Gastroesophageal sphincter (tissue), 4 donors: ENCODE measurements around the gene TAGLN. TPM values are rescaled to one million over a fixed set of nuclear protein-coding genes. Genes with fewer than 3 reads are reported as not detected.

ENCODE experiments used
- ATAC-seq: fragments of 150-250 bp; one replicate; pipeline ENCODE4 v1.9.1; 2016; ENCODE audit warnings: mild to moderate bottlenecking, moderate library complexity
- H3K27ac ChIP-seq, 4 donors: fragments of 200-600 bp; sonication (generic) in 3 of 4; 1 replicate in 3 of 4; 2 replicates in 1 of 4; pipeline ENCODE4 v1.5.1; 2016 to 2019
- H3K27me3 ChIP-seq: fragments of 200-600 bp; sonication (generic); one replicate; pipeline ENCODE4 v1.5.1; 2019
- H3K36me3 ChIP-seq, 2 donors: fragments of 200-600 bp; sonication (generic); one replicate each; pipeline ENCODE4 v1.5.1; 2019; ENCODE audit warnings: control low read depth in 1 of 2
- H3K4me1 ChIP-seq, 3 donors: fragments of 200-600 bp; sonication (generic); 1 replicate in 2 of 3; 2 replicates in 1 of 3; pipeline ENCODE4 v1.5.1; 2016 to 2019; ENCODE audit warnings: control low read depth in 2 of 3
- H3K4me3 ChIP-seq, 2 donors: fragments of 200-600 bp; sonication (generic); one replicate each; pipeline ENCODE4 v1.5.1; 2019; ENCODE audit warnings: mild to moderate bottlenecking in 1 of 2, moderate library complexity in 1 of 2
- H3K9me3 ChIP-seq, 3 donors: fragments of 200-600 bp; sonication (generic); one replicate each; pipeline ENCODE4 v1.5.1; 2017 to 2019; ENCODE audit warnings: control low read depth in 2 of 3
- EP300 ChIP-seq: sonication (generic); formaldehyde crosslinking; IDR thresholded peaks from one replicate; pipeline ENCODE4 v1.6.1; 2017; ENCODE audit warnings: antibody characterized with exemption, mild to moderate bottlenecking
- POLR2A ChIP-seq, 2 donors: fragments of 450-650 bp; IDR thresholded peaks; one replicate each; pipeline ENCODE4 v1.6.1; 2017; ENCODE audit warnings: antibody characterized with exemption in 2 of 2, mild to moderate bottlenecking in 2 of 2, moderate library complexity in 1 of 2
- POLR2AphosphoS5 ChIP-seq: sonication (generic); formaldehyde crosslinking; IDR thresholded peaks from one replicate; pipeline ENCODE4 v1.6.1; 2017; ENCODE audit warnings: antibody characterized with exemption
- WGBS, 2 donors: methylation state at CpG; one replicate each; pipeline ENCODE4 v1.1.5; 2018; ENCODE audit warnings: low coverage in 1 of 2; 5-methylcytosine and 5-hydroxymethylcytosine counted together
- total RNA-seq, 4 donors: library from RNA; depleted of rRNA; stranded (reverse); fragments of >200 nt; gene quantifications; one replicate each; pipeline ENCODE4 v1.1.0, GENCODE V29; 2016
- TF ChIP-seq, protein P1 (sequence below), 4 experiments: fragments of 200-600 bp in 2 of 4; fragments of 450-650 bp in 2 of 4; sonication (generic) in 1 of 4; IDR thresholded peaks; one replicate each; pipeline ENCODE4 v1.5.1; 2017 to 2019; ENCODE audit warnings: antibody characterized with exemption in 4 of 4, mild to moderate bottlenecking in 2 of 4, moderate library complexity in 2 of 4

Gene TAGLN
- total RNA-seq, 4 donors from 2014 or later, result 10,394 to 14,194 (median 13,050) TPM

DNA sequence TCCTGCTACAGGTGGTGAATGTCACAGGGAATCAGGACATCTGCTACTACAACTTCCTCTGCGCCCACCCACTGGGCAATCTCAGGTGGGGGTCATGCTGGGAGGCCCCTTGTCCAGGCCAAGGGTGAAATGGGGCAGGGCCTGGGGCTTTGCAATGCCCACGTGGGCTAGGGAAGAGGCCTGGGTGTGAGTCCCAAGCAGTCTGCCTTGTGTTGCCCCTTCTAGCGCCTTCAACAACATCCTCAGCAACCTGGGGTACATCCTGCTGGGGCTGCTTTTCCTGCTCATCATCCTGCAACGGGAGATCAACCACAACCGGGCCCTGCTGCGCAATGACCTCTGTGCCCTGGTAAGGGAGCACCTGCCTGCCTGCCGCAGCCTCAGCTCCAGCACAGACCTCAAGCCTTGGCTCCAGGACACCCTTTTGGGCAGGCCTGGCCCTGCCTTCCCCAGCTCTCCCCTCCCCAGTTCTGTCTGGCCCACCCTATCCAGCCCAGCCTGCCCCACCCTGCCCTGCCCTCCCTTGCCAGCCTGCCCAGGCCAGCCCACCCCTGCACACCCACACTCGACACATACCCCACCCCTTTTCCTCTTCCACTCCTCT, 9.1 kb upstream of the TAGLN start:
- Histone ChIP-seq H3K4me1 (peaks cover 0 to 18% (median 0%) of the 10 kb centered on the region in 3 donors), H3K27me3 (no peaks in the 10 kb centered on the region), H3K9me3 (no peaks in the 10 kb centered on the region), H3K4me3 (no peak overlapping the region), H3K27ac (peak overlapping the region in 3 of 4 donors; percentile 9 to 52 (median 11)), H3K36me3 (peaks cover 0 to 96% of the 10 kb centered on the region in 2 donors)
- ATAC-seq, result no peak
- no CpG with 5 or more reads among the region's 8 CpGs for WGBS, 2 donors
- TF ChIP-seq POLR2A (IDR thresholded peaks at IDR 0.05) (no peak), POLR2AphosphoS5 (no peak), EP300 (no peak)
- TF ChIP-seq, protein P1, sequence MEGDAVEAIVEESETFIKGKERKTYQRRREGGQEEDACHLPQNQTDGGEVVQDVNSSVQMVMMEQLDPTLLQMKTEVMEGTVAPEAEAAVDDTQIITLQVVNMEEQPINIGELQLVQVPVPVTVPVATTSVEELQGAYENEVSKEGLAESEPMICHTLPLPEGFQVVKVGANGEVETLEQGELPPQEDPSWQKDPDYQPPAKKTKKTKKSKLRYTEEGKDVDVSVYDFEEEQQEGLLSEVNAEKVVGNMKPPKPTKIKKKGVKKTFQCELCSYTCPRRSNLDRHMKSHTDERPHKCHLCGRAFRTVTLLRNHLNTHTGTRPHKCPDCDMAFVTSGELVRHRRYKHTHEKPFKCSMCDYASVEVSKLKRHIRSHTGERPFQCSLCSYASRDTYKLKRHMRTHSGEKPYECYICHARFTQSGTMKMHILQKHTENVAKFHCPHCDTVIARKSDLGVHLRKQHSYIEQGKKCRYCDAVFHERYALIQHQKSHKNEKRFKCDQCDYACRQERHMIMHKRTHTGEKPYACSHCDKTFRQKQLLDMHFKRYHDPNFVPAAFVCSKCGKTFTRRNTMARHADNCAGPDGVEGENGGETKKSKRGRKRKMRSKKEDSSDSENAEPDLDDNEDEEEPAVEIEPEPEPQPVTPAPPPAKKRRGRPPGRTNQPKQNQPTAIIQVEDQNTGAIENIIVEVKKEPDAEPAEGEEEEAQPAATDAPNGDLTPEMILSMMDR (IDR thresholded peaks at IDR 0.05), result no peak

DNA sequence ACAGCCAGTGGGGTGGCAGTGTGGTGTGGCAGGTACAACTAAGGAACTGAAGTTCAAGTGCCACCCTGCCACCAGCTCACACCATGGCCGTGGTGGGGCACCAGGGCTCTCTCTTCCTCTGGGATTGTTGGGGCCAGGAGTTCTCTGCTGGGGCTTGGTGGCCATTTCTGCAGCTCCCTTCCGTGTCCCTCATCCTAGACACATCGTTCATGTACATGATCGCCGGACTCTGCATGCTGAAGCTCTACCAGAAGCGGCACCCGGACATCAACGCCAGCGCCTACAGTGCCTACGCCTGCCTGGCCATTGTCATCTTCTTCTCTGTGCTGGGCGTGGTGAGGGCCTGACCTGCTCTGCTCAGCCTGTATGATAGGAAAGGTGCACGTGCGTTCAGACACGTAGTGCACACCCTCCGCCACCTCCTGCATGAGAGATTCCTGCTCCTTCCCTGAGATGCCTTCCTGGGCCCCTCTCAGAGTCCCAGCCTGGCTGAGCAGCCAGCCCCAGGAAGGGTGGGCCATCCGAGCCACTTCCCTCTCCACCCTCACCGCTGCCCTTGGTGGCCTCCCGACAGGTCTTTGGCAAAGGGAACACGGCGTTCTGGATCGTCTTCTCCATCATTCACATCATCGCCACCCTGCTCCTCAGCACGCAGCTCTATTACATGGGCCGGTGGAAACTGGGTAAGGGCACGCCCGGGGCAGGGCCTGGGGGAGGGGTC, 7.3 kb upstream of the TAGLN start:
- H3K36me3 ChIP-seq, result peaks cover 0 to 94% of the 10 kb centered on the region in 2 donors
- TF ChIP-seq, protein P1 (IDR thresholded peaks at IDR 0.05), result no peak
- TF ChIP-seq POLR2A (IDR thresholded peaks at IDR 0.05) (no peak), EP300 (no peak), POLR2AphosphoS5 (no peak)
- H3K27me3 ChIP-seq, result no peaks in the 10 kb centered on the region
- no CpG with 5 or more reads among the region's 26 CpGs for WGBS, 2 donors
- H3K9me3 ChIP-seq, result no peaks in the 10 kb centered on the region
- ATAC-seq, result no peak
- H3K27ac ChIP-seq, result peak overlapping the region in 2 of 4 donors; percentile 21 to 22
- no peak overlapping the region for H3K4me3 ChIP-seq
- peaks cover 0 to 13% (median 0%) of the 10 kb centered on the region in 3 donors for H3K4me1 ChIP-seq

DNA sequence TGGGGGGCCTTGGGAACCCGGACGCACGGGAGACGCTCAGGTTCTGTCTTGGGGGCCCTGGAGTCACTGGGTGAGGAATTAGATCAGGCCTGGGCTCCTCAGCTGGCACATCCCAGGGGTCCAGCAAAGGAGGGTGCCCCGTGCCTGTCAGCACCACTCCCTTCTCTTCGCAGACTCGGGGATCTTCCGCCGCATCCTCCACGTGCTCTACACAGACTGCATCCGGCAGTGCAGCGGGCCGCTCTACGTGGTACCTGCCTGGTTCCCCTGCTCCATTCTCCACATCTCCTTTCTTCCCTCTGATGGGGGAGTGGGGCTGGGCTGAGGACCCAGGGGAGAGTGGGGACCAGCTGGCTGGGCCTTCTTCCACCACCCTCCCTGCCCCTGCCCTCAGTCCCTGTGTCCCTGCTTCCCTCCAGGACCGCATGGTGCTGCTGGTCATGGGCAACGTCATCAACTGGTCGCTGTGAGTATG, 6.7 kb upstream of the TAGLN start:
- H3K9me3 ChIP-seq, result no peaks in the 10 kb centered on the region
- TF ChIP-seq, protein P1 (IDR thresholded peaks at IDR 0.05), result no peak
- TF ChIP-seq POLR2A (IDR thresholded peaks at IDR 0.05) (no peak), POLR2AphosphoS5 (no peak), EP300 (no peak)
- no peak for ATAC-seq
- H3K36me3 ChIP-seq, result peaks cover 0 to 89% of the 10 kb centered on the region in 2 donors
- no peaks in the 10 kb centered on the region for H3K27me3 ChIP-seq
- H3K27ac ChIP-seq, result peak overlapping the region in 2 of 4 donors; percentile 21 to 22
- peaks cover 0 to 13% (median under 1%) of the 10 kb centered on the region in 3 donors for H3K4me1 ChIP-seq
- no peak overlapping the region for H3K4me3 ChIP-seq
- WGBS, 2 donors, result no CpG with 5 or more reads among the region's 17 CpGs

DNA sequence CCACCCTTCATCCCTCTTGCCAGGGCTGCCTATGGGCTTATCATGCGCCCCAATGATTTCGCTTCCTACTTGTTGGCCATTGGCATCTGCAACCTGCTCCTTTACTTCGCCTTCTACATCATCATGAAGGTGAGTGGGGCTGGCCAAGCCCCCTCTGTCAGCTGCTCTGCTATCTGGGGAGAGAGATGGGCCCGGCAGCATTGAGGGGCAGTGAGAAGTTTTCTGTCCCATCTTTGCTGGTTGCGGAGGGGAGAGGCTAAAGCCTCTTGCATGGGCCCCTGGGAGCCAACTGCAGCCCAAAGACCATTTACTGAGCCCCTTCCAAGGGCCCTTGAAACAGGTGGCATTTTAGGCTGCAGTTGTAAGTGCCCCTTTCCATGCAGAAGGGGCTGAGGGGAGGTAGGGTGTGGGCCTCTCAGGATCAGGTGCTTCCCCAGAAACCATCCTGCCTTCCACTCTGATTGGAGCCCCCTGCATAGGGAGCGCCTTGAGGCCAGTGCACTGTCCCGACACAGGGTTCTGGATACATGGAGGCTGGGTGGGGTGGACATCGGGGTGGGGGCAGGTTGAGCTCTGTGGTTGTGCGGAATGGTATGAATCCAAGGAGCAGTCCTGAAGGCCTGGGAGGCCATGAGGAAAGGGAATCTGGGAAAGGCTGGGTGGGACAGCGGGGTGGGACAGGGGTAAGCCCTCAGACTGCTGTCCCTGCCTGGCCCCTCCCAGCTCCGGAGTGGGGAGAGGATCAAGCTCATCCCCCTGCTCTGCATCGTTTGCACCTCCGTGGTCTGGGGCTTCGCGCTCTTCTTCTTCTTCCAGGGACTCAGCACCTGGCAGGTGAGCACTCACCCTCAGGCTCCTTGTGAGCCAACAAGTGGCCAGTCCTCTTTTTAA, 5.8 kb upstream of the TAGLN start:
- no peak for ATAC-seq
- no peak for TF ChIP-seq EP300
- TF ChIP-seq POLR2AphosphoS5, result no peak
- TF ChIP-seq, protein P1 (IDR thresholded peaks at IDR 0.05), result no peak
- no peak for TF ChIP-seq POLR2A (IDR thresholded peaks at IDR 0.05)
- Histone ChIP-seq H3K4me1 (peaks cover 0 to 17% (median 6%) of the 10 kb centered on the region in 3 donors), H3K9me3 (no peaks in the 10 kb centered on the region), H3K36me3 (peaks cover 0 to 79% of the 10 kb centered on the region in 2 donors), H3K27me3 (no peaks in the 10 kb centered on the region), H3K27ac (peak overlapping the region in 2 of 4 donors; percentile 21 to 37), H3K4me3 (no peak overlapping the region)
- 91% methylated on average over 3 of the region's 15 CpGs; no CpG with 5 or more reads in 1 of the 2 donors for WGBS, 2 donors
